CD14-positive monocyte (primary cell): ENCODE measurements around the gene CDK6. TPM values are rescaled to one million over a fixed set of nuclear protein-coding genes. Genes with fewer than 3 reads are reported as not detected.
A peak's percentile ranks its signal among the peaks of the same experiment; 100 is the strongest.

ENCODE experiments used
- DNase-seq, 3 donors: peaks; one replicate each; pipeline ENCODE4 v3.0.0-alpha.2; 2011 to 2022
- H2AFZ ChIP-seq: 2 replicates; pipeline ENCODE4 v1.6.0; 2012; ENCODE audit warnings: mild to moderate bottlenecking, low read depth, low read length, inconsistent platforms; ENCODE audit not compliant: insufficient read depth, poor library complexity, severe bottlenecking
- H3K27ac ChIP-seq, 2 donors: 1 replicate in 1 of 2; 2 replicates in 1 of 2; pipeline ENCODE4 v1.5.1; 2012 to 2013; ENCODE audit warnings: low read length in 2 of 2, control low read depth in 1 of 2, inconsistent platforms in 1 of 2, low read depth in 1 of 2, mild to moderate bottlenecking in 1 of 2
- H3K27me3 ChIP-seq, 2 donors: one replicate each; pipeline versions ENCODE4 v1.6.0 to v1.6.1; 2011 to 2013; ENCODE audit warnings: low read length in 2 of 2; ENCODE audit not compliant: control insufficient read depth in 2 of 2, insufficient read depth in 2 of 2
- H3K36me3 ChIP-seq, 2 donors: replicated peaks in 1 of 2; 1 replicate in 1 of 2; 2 replicates in 1 of 2; pipeline versions ENCODE4 v1.5.1 to v1.6.1; 2012 to 2013; ENCODE audit warnings: low read length in 2 of 2, control low read depth in 1 of 2, inconsistent platforms in 1 of 2, mild to moderate bottlenecking in 1 of 2; ENCODE audit not compliant: insufficient read depth in 2 of 2, control insufficient read depth in 1 of 2
- H3K4me1 ChIP-seq, 2 donors: 1 replicate in 1 of 2; 2 replicates in 1 of 2; pipeline versions ENCODE4 v1.5.1 to v1.6.1; 2012 to 2013; ENCODE audit warnings: low read length in 2 of 2, control low read depth in 1 of 2, inconsistent platforms in 1 of 2, mild to moderate bottlenecking in 1 of 2, moderate library complexity in 1 of 2; ENCODE audit not compliant: insufficient read depth in 2 of 2, control insufficient read depth in 1 of 2
- H3K4me2 ChIP-seq: replicated peaks from 2 replicates; pipeline ENCODE3; 2012; ENCODE audit warnings: low read length, moderate library complexity, mild to moderate bottlenecking; ENCODE audit not compliant: poor library complexity, severe bottlenecking; ENCODE audit errors: extremely low read depth
- H3K4me3 ChIP-seq, 3 experiments: fragments of 200-600 bp in 1 of 3; sonication (generic) in 1 of 3; replicated peaks in 1 of 3; 1 replicate in 2 of 3; 2 replicates in 1 of 3; pipeline ENCODE4 v1.5.1; 2011 to 2013; ENCODE audit warnings: low read length in 3 of 3, mild to moderate bottlenecking in 3 of 3, control low read depth in 2 of 3, low read depth in 2 of 3, inconsistent platforms in 1 of 3, moderate library complexity in 1 of 3
- H3K79me2 ChIP-seq: 2 replicates; pipeline ENCODE4 v1.6.0; 2012; ENCODE audit warnings: mild to moderate bottlenecking, control low read depth, inconsistent platforms, low read length, moderate library complexity; ENCODE audit not compliant: insufficient read depth
- H3K9ac ChIP-seq: 2 replicates; pipeline ENCODE4 v1.6.0; 2017; ENCODE audit warnings: low read length, mild to moderate bottlenecking; ENCODE audit not compliant: insufficient read depth, poor library complexity, severe bottlenecking
- H3K9me3 ChIP-seq, 2 donors: replicated peaks in 1 of 2; 1 replicate in 1 of 2; 2 replicates in 1 of 2; pipeline versions ENCODE4 v1.5.1 to v1.6.1; 2012 to 2013; ENCODE audit warnings: low read length in 2 of 2, control low read depth in 1 of 2; ENCODE audit not compliant: control insufficient read depth in 1 of 2, insufficient read depth in 1 of 2
- H4K20me1 ChIP-seq: 2 replicates; pipeline ENCODE4 v1.6.0; 2012; ENCODE audit warnings: mild to moderate bottlenecking, low read length, control low read depth, moderate library complexity; ENCODE audit not compliant: insufficient read depth
- H3K27ac Mint-ChIP-seq, 7 donors: one replicate each; pipeline ENCODE4 v1.8.0; 2020; ENCODE audit warnings: mild to moderate bottlenecking in 7 of 7, mixed read lengths in 7 of 7, moderate library complexity in 6 of 7, inconsistent platforms in 2 of 7
- H3K27me3 Mint-ChIP-seq, 3 donors: one replicate each; pipeline ENCODE4 v1.8.0; 2021 to 2022; ENCODE audit warnings: low read depth in 3 of 3, mild to moderate bottlenecking in 3 of 3, mixed read lengths in 3 of 3, moderate library complexity in 3 of 3, inconsistent platforms in 1 of 3
- H3K36me3 Mint-ChIP-seq, 2 donors: one replicate each; pipeline ENCODE4 v1.8.0; 2020; ENCODE audit warnings: mixed read lengths in 2 of 2, inconsistent platforms in 1 of 2, mild to moderate bottlenecking in 1 of 2
- H3K4me1 Mint-ChIP-seq: one replicate; pipeline ENCODE4 v1.8.0; 2020; ENCODE audit warnings: mild to moderate bottlenecking, mixed read lengths
- H3K4me3 Mint-ChIP-seq, 2 donors: one replicate each; pipeline ENCODE4 v1.8.0; 2020; ENCODE audit warnings: mild to moderate bottlenecking in 2 of 2, mixed read lengths in 2 of 2, moderate library complexity in 1 of 2
- H3K9me3 Mint-ChIP-seq, 7 donors: one replicate each; pipeline ENCODE4 v1.8.0; 2020 to 2022; ENCODE audit warnings: mixed read lengths in 7 of 7, mild to moderate bottlenecking in 6 of 7, moderate library complexity in 6 of 7, inconsistent platforms in 2 of 7
- CTCF ChIP-seq: fragments of 200-600 bp; IDR thresholded peaks from one replicate; pipeline ENCODE4 v1.8.0; 2022; ENCODE audit warnings: antibody characterized with exemption, mild to moderate bottlenecking
- WGBS: methylation state at CpG from one replicate; pipeline ENCODE4 v1.1.5; 2013; ENCODE audit warnings: missing lambda C conversion rate; ENCODE audit not compliant: insufficient coverage; 5-methylcytosine and 5-hydroxymethylcytosine counted together
- intact Hi-C, 2 donors: fragments of 100-400 bp; cut with micrococcal nuclease; formaldehyde crosslinking; loops; one replicate each; pipeline versions ENCODE4 v1.15.0 to v1.15.1; 2023
- polyA plus RNA-seq, 3 donors: library from polyadenylated mRNA; depleted of rRNA in 1 of 3; unstranded in 2 of 3; stranded (reverse) in 1 of 3; fragments of 300-500 nt in 2 of 3; fragments of >200 nt in 1 of 3; fragmentation: Illumina TruSeq in 2 of 3; gene quantifications; 1 replicate in 2 of 3; 2 replicates in 1 of 3; pipeline ENCODE4 v1.2.3, GENCODE V29; 2012 to 2021

Gene CDK6
- polyA plus RNA-seq, 3 donors, result 3.4 to 4.3 (median 3.8) TPM

GRCh38 chr7:92831716-92832533 is 4.4 kb downstream of the CDK6 start:
- peak overlapping the region; percentile 100 for H3K4me3 Mint-ChIP-seq
- 0% methylated on average over 1 of the region's 7 CpGs for WGBS
- Histone ChIP-seq H3K4me1 (peaks cover 34 to 46% of the 10 kb centered on the region in 2 donors), H3K79me2 (peaks cover 75% of the 10 kb centered on the region), H3K4me3 (peak overlapping the region; percentile 88 to 94 (median 94)), H3K4me2 (peak overlapping the region; percentile 97), H3K9ac (peak overlapping the region; percentile 72), H3K9me3 (no peaks in the 10 kb centered on the region), H2AFZ (peak overlapping the region; percentile 90), H3K27ac (peak overlapping the region in 1 of 2 donors; percentile 68), H3K27me3 (peaks cover under 1 to 1% of the 10 kb centered on the region in 2 donors), H3K36me3 (no peaks in the 10 kb centered on the region), H4K20me1 (no peaks in the 10 kb centered on the region)
- H3K9me3 Mint-ChIP-seq, result peaks cover 0 to 6% (median 0%) of the 10 kb centered on the region in 7 donors
- H3K27ac Mint-ChIP-seq, result peak overlapping the region; percentile 44 to 85 (median 73)
- intact Hi-C loops, result loop anchor here (5.0 kb wide), 4 partner anchors 115 to 210 kb away; no protein-coding TSS in a partner anchor
- peaks cover 3 to 5% (median 4%) of the 10 kb centered on the region in 3 donors for H3K27me3 Mint-ChIP-seq
- no peaks in the 10 kb centered on the region for H3K36me3 Mint-ChIP-seq
- peaks cover 32% of the 10 kb centered on the region for H3K4me1 Mint-ChIP-seq
- no peak for TF ChIP-seq CTCF
- DNase-seq, result peak in 2 of 3 donors; percentile 57 to 82

GRCh38 chr7:92830532-92831110 is 5.8 kb downstream of the CDK6 start:
- no peak overlapping the region for H3K27ac ChIP-seq
- H3K27me3 ChIP-seq, result no peaks in the 10 kb centered on the region
- H3K4me3 Mint-ChIP-seq, result peak overlapping the region in 1 of 2 donors; percentile 36
- H3K9ac ChIP-seq, result no peak overlapping the region
- no peaks in the 10 kb centered on the region for H3K36me3 ChIP-seq
- intact Hi-C loops, result loop anchor here (5.0 kb wide), 4 partner anchors 113 to 208 kb away; no protein-coding TSS in a partner anchor
- peak; percentile 42 to 81 (median 74) for DNase-seq
- H3K4me1 Mint-ChIP-seq, result peaks cover 37% of the 10 kb centered on the region
- no peak for TF ChIP-seq CTCF
- H2AFZ ChIP-seq, result no peak overlapping the region
- WGBS, result 3% methylated on average over 3 of the region's 6 CpGs
- peak overlapping the region; percentile 24 for H3K4me2 ChIP-seq
- H3K4me1 ChIP-seq, result peaks cover 30 to 45% of the 10 kb centered on the region in 2 donors
- no peaks in the 10 kb centered on the region for H4K20me1 ChIP-seq
- no peaks in the 10 kb centered on the region for H3K36me3 Mint-ChIP-seq
- peaks cover 0 to 4% (median 0%) of the 10 kb centered on the region in 7 donors for H3K9me3 Mint-ChIP-seq
- no peaks in the 10 kb centered on the region for H3K9me3 ChIP-seq
- H3K79me2 ChIP-seq, result peaks cover 87% of the 10 kb centered on the region
- H3K4me3 ChIP-seq, result peak overlapping the region in 1 of 3 experiments; percentile 15
- H3K27me3 Mint-ChIP-seq, result peaks cover 0 to 1% (median 0%) of the 10 kb centered on the region in 3 donors
- H3K27ac Mint-ChIP-seq, result peak overlapping the region in 4 of 7 donors; percentile 27 to 78 (median 39)
